ENCODE data around the gene FAHD2B. TPM values are rescaled to one million over a fixed set of nuclear protein-coding genes. Genes with fewer than 3 reads are reported as not detected.
A peak's percentile ranks its signal among the peaks of the same experiment; 100 is the strongest.
"Not testable (repeated sequence)": the region's sequence is repeated elsewhere in the genome, so short reads cannot be mapped to it uniquely, and the experiment has no call there.

Gene FAHD2B
- 10 to 100 TPM; 13.7 to 19.9 TPM for total RNA-seq

DNA sequence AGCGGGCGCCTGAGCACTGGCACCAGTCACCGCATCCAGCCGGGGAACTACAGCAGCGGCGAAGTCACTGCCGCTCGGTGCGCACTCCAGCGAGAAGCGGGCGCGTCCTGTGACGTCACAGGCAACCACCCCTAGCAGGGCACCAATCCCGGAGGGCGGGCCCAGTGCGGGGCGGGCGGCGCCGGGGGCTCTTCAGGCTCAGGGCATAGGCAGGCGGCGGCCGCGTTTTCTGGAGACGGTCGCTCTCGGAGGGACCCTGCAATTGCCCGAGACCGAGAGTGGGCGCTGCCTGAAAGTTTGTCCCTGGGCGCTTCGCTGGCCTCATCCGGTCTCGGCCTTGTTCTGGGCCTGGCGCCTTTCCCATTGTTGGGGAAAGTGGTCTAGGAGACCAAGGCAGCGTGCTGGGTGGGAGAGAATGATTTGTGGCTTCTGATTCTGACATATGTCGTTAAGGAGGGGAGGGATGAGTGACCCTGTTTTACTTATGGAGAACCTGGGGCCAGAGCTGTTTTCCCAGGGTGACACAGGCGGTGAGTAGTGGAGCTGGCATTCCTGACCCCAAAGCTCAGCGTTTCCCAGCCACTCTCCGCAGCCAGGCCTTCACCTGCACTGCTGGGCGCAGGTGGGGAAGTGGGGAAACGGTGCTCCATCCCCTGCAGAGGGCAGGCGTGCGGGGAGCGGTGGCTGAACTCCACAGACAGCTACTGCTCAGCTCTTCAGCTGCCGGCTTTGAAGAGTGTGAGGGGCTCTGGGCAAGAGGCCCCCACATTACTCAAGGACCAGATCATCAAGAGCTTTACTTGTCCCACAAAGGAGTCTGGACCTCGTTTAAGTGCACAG lies at the start of gene FAHD2B:
FAHD2B (minus strand) TSS at position 111 of the 840 bp plus-strand sequence. CDS start 3,176 bp downstream, outside the sequence.
- peak; percentile 99 for ATAC-seq (replicated peaks)
- not testable (repeated sequence) for H3K27me3 Mint-ChIP-seq; H3K9me3 Mint-ChIP-seq; H3K4me1 Mint-ChIP-seq; H3K36me3 Mint-ChIP-seq (ENCODE audit: low read depth)
- Mint-ChIP-seq H3K4me3 (peak within 1 kb of the TSS; percentile 81), H3K27ac (peak within 1 kb of the TSS; percentile 79)

DNA sequence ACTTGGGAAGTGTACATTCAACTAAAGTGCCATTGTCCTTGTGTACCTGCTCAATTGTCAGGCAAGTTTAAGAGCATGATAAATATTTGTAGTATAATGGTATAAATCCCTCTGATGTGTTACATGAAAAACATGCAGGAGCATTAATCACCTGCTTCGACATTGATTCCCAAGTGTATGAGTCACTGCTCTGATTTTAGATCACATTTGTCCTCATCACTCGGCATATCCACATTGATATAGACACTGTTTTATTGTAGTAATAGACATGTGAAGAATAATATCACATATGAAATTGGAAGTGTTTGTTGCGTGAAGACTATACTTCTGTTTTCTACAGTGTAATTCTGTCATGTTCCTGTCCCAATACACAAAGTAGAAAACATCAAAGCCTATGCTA lies 49.3 kb upstream of the FAHD2B start:
- not testable (repeated sequence) for H3K9me3 Mint-ChIP-seq; H3K4me1 Mint-ChIP-seq; ATAC-seq (replicated peaks); H3K27me3 Mint-ChIP-seq; H3K27ac Mint-ChIP-seq; H3K4me3 Mint-ChIP-seq
- peaks cover 69% of the 10 kb centered on the region for H3K36me3 Mint-ChIP-seq (ENCODE audit: low read depth)

DNA sequence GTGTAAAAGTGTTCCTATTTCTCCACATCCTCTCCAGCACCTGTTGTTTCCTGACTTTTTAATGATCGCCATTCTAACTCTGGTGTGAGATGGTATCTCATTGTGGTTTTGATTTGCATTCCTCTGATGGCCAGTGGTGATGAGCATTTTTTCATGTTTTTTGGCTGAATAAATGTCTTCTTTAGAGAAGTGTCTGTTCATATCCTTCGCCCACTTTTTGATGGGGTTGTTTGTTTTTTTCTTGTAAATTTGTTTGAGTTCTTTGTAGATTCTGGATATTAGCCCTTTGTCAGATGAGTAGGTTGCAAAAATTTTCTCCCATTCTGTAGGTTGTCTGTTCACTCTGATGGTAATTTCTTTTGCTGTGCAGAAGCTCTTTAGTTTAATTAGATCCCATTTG lies 34.4 kb upstream of the FAHD2B start:
- not testable (repeated sequence) for H3K4me1 Mint-ChIP-seq; H3K27ac Mint-ChIP-seq; ATAC-seq (replicated peaks); H3K9me3 Mint-ChIP-seq; H3K4me3 Mint-ChIP-seq; H3K27me3 Mint-ChIP-seq
- peaks cover 40% of the 10 kb centered on the region for H3K36me3 Mint-ChIP-seq (ENCODE audit: low read depth)

GRCh38 chr2:97113882-97114255 lies 19.2 kb upstream of the FAHD2B start:
- not testable (repeated sequence) for ATAC-seq (replicated peaks); H3K36me3 Mint-ChIP-seq (ENCODE audit: low read depth); H3K9me3 Mint-ChIP-seq; H3K4me1 Mint-ChIP-seq; H3K27me3 Mint-ChIP-seq
- Mint-ChIP-seq H3K4me3 (peak overlapping the region; percentile 99), H3K27ac (peak overlapping the region; percentile 97)

- Mint-ChIP-seq H3K27ac (peak within 1 kb of the TSS; percentile 97), H3K4me3 (peak within 1 kb of the TSS; percentile 99)
- not testable (repeated sequence) for H3K36me3 Mint-ChIP-seq (ENCODE audit: low read depth); H3K27me3 Mint-ChIP-seq; H3K9me3 Mint-ChIP-seq; H3K4me1 Mint-ChIP-seq
- ATAC-seq (replicated peaks) = peak; percentile 96
Measured at GRCh38 chr2:97113050-97113881, 18.6 kb upstream of the FAHD2B start, which contains the start of gene ANKRD36. ANKRD36 (plus strand) TSS chr2:97113153; CDS start chr2:97113740, 587 bp downstream.

- H3K9me3 Mint-ChIP-seq; H3K36me3 Mint-ChIP-seq (ENCODE audit: low read depth); H3K27me3 Mint-ChIP-seq; H3K4me1 Mint-ChIP-seq: not testable (repeated sequence)
- peak; percentile 59 for ATAC-seq (replicated peaks)
- Mint-ChIP-seq H3K27ac (peak overlapping the region; percentile 78), H3K4me3 (peak overlapping the region; percentile 99)
Measured at GRCh38 chr2:97112320-97113049, 17.8 kb upstream of the FAHD2B start.

- not testable (repeated sequence) for H3K27ac Mint-ChIP-seq; H3K4me1 Mint-ChIP-seq; H3K36me3 Mint-ChIP-seq (ENCODE audit: low read depth); H3K27me3 Mint-ChIP-seq; ATAC-seq (replicated peaks); H3K9me3 Mint-ChIP-seq; H3K4me3 Mint-ChIP-seq
Measured at GRCh38 chr2:97111246-97111645, 16.6 kb upstream of the FAHD2B start.

- H3K27ac Mint-ChIP-seq; H3K36me3 Mint-ChIP-seq (ENCODE audit: low read depth); H3K9me3 Mint-ChIP-seq; ATAC-seq (replicated peaks); H3K27me3 Mint-ChIP-seq; H3K4me3 Mint-ChIP-seq; H3K4me1 Mint-ChIP-seq: not testable (repeated sequence)
Measured at GRCh38 chr2:97106878-97107277, 12.2 kb upstream of the FAHD2B start.

DNA sequence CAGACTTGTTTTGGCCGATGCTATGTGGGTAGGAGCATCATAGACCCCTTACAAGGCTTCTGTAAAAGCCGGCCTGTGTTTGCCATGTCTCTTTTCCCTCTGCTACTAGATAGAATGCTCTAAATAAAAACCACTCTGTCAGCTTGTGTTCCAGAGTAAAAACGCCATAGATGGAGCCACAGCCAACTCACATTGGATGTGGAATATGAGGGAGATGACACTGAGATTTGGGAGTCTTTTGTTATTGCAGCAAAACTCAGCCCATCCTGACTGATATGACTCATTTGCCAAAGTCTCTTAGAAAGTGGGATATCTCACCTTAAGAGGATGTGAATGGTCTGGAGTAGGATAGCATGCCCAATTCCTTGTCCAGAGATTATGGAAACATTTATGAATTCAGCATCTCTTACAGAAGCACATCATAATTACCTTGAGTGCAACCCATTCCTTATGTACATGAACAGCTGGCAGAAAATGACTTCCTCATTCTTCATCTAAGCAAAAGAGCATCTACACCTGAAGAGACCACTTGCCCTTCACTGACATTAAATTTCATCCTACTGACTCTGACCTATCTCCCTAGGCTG lies 4.2 kb upstream of the FAHD2B start:
- not testable (repeated sequence) for H3K9me3 Mint-ChIP-seq; H3K27ac Mint-ChIP-seq; ATAC-seq (replicated peaks); H3K4me1 Mint-ChIP-seq; H3K36me3 Mint-ChIP-seq (ENCODE audit: low read depth); H3K4me3 Mint-ChIP-seq
- H3K27me3 Mint-ChIP-seq = peaks cover 10% of the 10 kb centered on the region

DNA sequence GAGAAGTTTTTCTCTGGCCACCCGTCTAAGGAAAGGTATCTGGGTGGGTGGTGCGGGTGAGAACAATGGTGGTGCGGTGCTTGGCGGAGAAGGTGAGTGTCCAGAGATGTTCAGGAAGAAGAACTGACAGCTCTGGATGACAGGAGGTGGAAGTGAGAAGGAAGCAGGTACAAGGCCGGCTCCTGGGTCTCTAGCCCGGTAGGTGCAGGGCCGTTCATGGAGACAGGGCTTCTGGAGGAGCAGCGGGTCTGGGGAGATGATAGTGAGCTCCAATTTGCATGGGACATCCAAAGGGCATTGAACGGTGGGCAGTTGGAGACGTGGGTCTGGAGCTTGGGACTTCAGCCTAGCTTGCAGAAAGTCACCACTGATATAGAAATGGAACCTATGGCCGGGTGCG lies 979 bp upstream of the FAHD2B start:
- peaks cover 7% of the 10 kb centered on the region for H3K4me1 Mint-ChIP-seq
- peaks cover 8% of the 10 kb centered on the region for H3K27me3 Mint-ChIP-seq
- H3K36me3 Mint-ChIP-seq (ENCODE audit: low read depth) = no peaks in the 10 kb centered on the region
- no peak for ATAC-seq (replicated peaks)
- H3K9me3 Mint-ChIP-seq = no peaks in the 10 kb centered on the region
- H3K4me3 Mint-ChIP-seq = peak overlapping the region; percentile 81
- H3K27ac Mint-ChIP-seq = peak overlapping the region; percentile 79

DNA sequence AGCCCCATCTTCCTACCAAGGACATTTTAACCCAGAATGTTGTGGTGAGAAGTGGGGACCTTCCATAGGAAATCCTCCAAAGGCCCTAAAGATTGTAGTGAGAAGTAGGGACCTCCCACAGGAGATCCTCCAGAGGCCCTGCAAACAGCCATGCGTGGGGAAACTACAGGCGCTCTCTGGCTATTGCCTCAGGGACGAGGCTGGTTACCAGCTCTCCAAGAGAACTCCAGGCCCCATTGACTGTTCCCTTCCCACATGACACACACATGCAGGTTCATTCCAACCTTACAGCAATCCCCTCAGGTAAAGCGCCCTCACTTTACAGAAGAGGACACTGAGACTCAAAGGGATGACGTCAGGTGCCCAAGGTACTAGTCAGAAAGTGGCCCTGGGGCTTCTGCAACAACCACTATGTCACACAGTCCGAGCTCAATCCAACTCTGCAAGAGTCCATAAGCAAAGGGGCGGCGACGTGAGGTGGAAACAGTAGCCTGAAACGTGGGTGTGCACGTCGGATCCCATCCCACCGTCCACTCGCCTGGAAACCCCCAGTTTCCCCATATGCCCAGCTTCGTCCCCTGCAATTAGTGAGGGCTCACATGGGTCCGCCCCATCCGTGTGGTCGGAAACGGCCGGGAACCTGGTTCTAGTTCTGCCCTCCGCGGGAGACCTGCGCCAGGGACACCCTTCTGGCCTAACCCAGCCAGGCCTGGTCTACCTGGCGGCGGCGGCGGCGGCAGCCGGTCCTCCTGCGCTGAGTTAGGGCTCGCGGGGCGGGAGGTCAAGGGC lies 505 bp downstream of the FAHD2B start:
- H3K36me3 Mint-ChIP-seq (ENCODE audit: low read depth); H3K27ac Mint-ChIP-seq; H3K4me1 Mint-ChIP-seq; H3K9me3 Mint-ChIP-seq; H3K27me3 Mint-ChIP-seq: not testable (repeated sequence)
- peak; percentile 34 for ATAC-seq (replicated peaks)
- peak overlapping the region; percentile 48 for H3K4me3 Mint-ChIP-seq

- not testable (repeated sequence) for H3K36me3 Mint-ChIP-seq (ENCODE audit: low read depth); H3K27ac Mint-ChIP-seq
Measured at GRCh38 chr2:97092946-97093345, 1.7 kb downstream of the FAHD2B start.

GRCh38 chr2:97088706-97089105 lies 6.0 kb downstream of the FAHD2B start:
- not testable (repeated sequence) for H3K27me3 Mint-ChIP-seq; ATAC-seq (replicated peaks); H3K4me1 Mint-ChIP-seq; H3K9me3 Mint-ChIP-seq; H3K4me3 Mint-ChIP-seq; H3K27ac Mint-ChIP-seq; H3K36me3 Mint-ChIP-seq (ENCODE audit: low read depth)

More at GRCh38 chr2:97092946-97093345, 1.7 kb downstream of the FAHD2B start:
- H3K4me1 Mint-ChIP-seq; ATAC-seq (replicated peaks); H3K4me3 Mint-ChIP-seq; H3K9me3 Mint-ChIP-seq; H3K27me3 Mint-ChIP-seq: not testable (repeated sequence)

DNA sequence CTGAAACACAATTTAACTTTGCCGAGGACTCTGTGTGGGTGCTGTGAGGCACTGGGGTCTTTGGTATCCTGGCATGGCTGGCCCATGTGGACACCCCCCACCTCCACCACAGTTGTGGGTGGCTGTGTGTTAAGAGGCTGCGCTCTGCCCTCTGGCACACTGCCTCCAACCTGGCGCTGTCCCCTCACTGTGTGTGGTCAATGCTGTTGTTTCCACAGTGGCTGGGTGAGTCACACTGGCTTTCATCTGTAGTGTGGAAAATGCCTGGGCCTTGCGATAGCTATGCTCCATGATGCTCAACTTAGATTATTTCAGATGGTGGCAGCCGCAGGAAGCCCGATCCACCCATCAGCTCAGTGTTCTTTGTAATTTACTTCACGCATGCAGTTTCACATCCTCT lies 9.6 kb downstream of the FAHD2B start:
- not testable (repeated sequence) for H3K9me3 Mint-ChIP-seq; H3K27me3 Mint-ChIP-seq; H3K4me1 Mint-ChIP-seq; H3K36me3 Mint-ChIP-seq (ENCODE audit: low read depth); H3K27ac Mint-ChIP-seq; H3K4me3 Mint-ChIP-seq
- ATAC-seq (replicated peaks) = peak; percentile 72

Measured in activated T-helper 17 cell treated with anti-CD3 and anti-CD28 coated beads, Interleukin-2, amount 50 U/mL, for 72 hours (primary cell).